B cell (primary cell): ENCODE data around the gene KIRREL3.

ENCODE experiments used
- EZH2 ChIP-seq: IDR thresholded peaks from 2 replicates; pipeline ENCODE4 v1.6.1; 2012; ENCODE audit warnings: borderline replicate concordance, low read depth, mild to moderate bottlenecking, moderate library complexity, low read length; ENCODE audit not compliant: insufficient read depth, poor library complexity, severe bottlenecking
- TF ChIP-seq, protein P1 (sequence below): fragments of 200-600 bp; IDR thresholded peaks from one replicate; pipeline ENCODE4 v1.8.0; 2022; ENCODE audit warnings: antibody characterized with exemption, mild to moderate bottlenecking

- TF ChIP-seq, protein P1, sequence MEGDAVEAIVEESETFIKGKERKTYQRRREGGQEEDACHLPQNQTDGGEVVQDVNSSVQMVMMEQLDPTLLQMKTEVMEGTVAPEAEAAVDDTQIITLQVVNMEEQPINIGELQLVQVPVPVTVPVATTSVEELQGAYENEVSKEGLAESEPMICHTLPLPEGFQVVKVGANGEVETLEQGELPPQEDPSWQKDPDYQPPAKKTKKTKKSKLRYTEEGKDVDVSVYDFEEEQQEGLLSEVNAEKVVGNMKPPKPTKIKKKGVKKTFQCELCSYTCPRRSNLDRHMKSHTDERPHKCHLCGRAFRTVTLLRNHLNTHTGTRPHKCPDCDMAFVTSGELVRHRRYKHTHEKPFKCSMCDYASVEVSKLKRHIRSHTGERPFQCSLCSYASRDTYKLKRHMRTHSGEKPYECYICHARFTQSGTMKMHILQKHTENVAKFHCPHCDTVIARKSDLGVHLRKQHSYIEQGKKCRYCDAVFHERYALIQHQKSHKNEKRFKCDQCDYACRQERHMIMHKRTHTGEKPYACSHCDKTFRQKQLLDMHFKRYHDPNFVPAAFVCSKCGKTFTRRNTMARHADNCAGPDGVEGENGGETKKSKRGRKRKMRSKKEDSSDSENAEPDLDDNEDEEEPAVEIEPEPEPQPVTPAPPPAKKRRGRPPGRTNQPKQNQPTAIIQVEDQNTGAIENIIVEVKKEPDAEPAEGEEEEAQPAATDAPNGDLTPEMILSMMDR, result no peak
- no peak for TF ChIP-seq EZH2
Observed at GRCh38 chr11:126968915-126969314, 31.7 kb downstream of the KIRREL3 start.
